ENCODE measurements around the gene FAM120A. TPM values are rescaled to one million over a fixed set of nuclear protein-coding genes. Genes with fewer than 3 reads are reported as not detected.

The FAM120A gene
- total RNA-seq, 1 donor from 2014 or later, result 107 TPM

- peaks cover 25% of the 10 kb centered on the region for H3K4me1 Mint-ChIP-seq
- no peak overlapping the region for H3K4me3 Mint-ChIP-seq
- no peaks in the 10 kb centered on the region for H3K36me3 Mint-ChIP-seq (ENCODE audit: low read depth)
- intact Hi-C loops (cut with micrococcal nuclease), result no loop called here
- ATAC-seq (ENCODE audit: low read depth) (no peak), DNase-seq (no peak)
- H3K27ac Mint-ChIP-seq, result peak overlapping the region; percentile 24
- peaks cover 5% of the 10 kb centered on the region for H3K9me3 Mint-ChIP-seq
- no peaks in the 10 kb centered on the region for H3K27me3 Mint-ChIP-seq
- TF ChIP-seq CTCF (IDR thresholded peaks at IDR 0.05), result no peak
- ChIA-PET POLR2A (no interaction called here), CTCF (no interaction called here)
These were observed 129.3 kb downstream of the FAM120A start for GRCh38 chr9:93580654-93581380.

- ChIA-PET CTCF (no interaction called here), POLR2A (interaction anchor here (0.6 kb wide), 1 partner anchor 142 kb away, joined by 3 read pairs; no protein-coding TSS in a partner anchor)
- Mint-ChIP-seq H3K27me3 (no peaks in the 10 kb centered on the region), H3K36me3 (ENCODE audit: low read depth) (no peaks in the 10 kb centered on the region), H3K4me1 (peaks cover 28% of the 10 kb centered on the region), H3K9me3 (peaks cover 5% of the 10 kb centered on the region), H3K4me3 (no peak overlapping the region), H3K27ac (no peak overlapping the region)
- intact Hi-C loops (cut with micrococcal nuclease), result no loop called here
- TF ChIP-seq CTCF (IDR thresholded peaks at IDR 0.05), result no peak
- DNase-seq, result no peak
- ATAC-seq (ENCODE audit: low read depth), result no peak
These were observed 130.6 kb downstream of the FAM120A start for GRCh38 chr9:93582115-93582514.

GRCh38 chr9:93582550-93582949, 131.1 kb downstream of the FAM120A start:
- H3K27me3 Mint-ChIP-seq, result no peaks in the 10 kb centered on the region
- no peaks in the 10 kb centered on the region for H3K36me3 Mint-ChIP-seq (ENCODE audit: low read depth)
- TF ChIP-seq CTCF (IDR thresholded peaks at IDR 0.05), result no peak
- ATAC-seq (ENCODE audit: low read depth), result no peak
- intact Hi-C loops (cut with micrococcal nuclease), result no loop called here
- H3K4me1 Mint-ChIP-seq, result peaks cover 27% of the 10 kb centered on the region
- no peak overlapping the region for H3K4me3 Mint-ChIP-seq
- H3K27ac Mint-ChIP-seq, result no peak overlapping the region
- ChIA-PET POLR2A (interaction anchor here (0.6 kb wide), 1 partner anchor 143 kb away, joined by 3 read pairs; no protein-coding TSS in a partner anchor), CTCF (no interaction called here)
- peaks cover 5% of the 10 kb centered on the region for H3K9me3 Mint-ChIP-seq
- DNase-seq, result no peak

- Mint-ChIP-seq H3K36me3 (ENCODE audit: low read depth) (no peaks in the 10 kb centered on the region), H3K4me1 (peaks cover 20% of the 10 kb centered on the region), H3K27ac (no peak overlapping the region), H3K27me3 (no peaks in the 10 kb centered on the region), H3K4me3 (no peak overlapping the region), H3K9me3 (peaks cover 5% of the 10 kb centered on the region)
- CTCF ChIA-PET, result no interaction called here
- intact Hi-C loops (cut with micrococcal nuclease), result no loop called here
- ATAC-seq (ENCODE audit: low read depth) (no peak), DNase-seq (no peak)
- no peak for TF ChIP-seq CTCF (IDR thresholded peaks at IDR 0.05)
- POLR2A ChIA-PET, result no interaction called here
These were observed 133.8 kb downstream of the FAM120A start for GRCh38 chr9:93585259-93585658.

- ATAC-seq (ENCODE audit: low read depth), result no peak
- Mint-ChIP-seq H3K27me3 (no peaks in the 10 kb centered on the region), H3K9me3 (peaks cover 5% of the 10 kb centered on the region), H3K4me1 (peaks cover 22% of the 10 kb centered on the region), H3K27ac (no peak overlapping the region), H3K4me3 (no peak overlapping the region), H3K36me3 (ENCODE audit: low read depth) (no peaks in the 10 kb centered on the region)
- intact Hi-C loops (cut with micrococcal nuclease), result no loop called here
- no peak for TF ChIP-seq CTCF (IDR thresholded peaks at IDR 0.05)
- CTCF ChIA-PET, result no interaction called here
- POLR2A ChIA-PET, result no interaction called here
- no peak for DNase-seq
These were observed 134.2 kb downstream of the FAM120A start for GRCh38 chr9:93585695-93586094.
